NCI-H748 (cell line): ENCODE data around the gene PPP1R18.
A peak's percentile ranks its signal among the peaks of the same experiment; 100 is the strongest.
"Not testable (repeated sequence)": the region's sequence is repeated elsewhere in the genome, so short reads cannot be mapped to it uniquely, and the experiment has no call there.

Experiments
- DNase-seq: peaks from one replicate; lab custom pipeline; 2025; ENCODE audit not compliant: unreplicated experiment; lab: John Stamatoyannopoulos, UW

PPP1R18 gene

DNA sequence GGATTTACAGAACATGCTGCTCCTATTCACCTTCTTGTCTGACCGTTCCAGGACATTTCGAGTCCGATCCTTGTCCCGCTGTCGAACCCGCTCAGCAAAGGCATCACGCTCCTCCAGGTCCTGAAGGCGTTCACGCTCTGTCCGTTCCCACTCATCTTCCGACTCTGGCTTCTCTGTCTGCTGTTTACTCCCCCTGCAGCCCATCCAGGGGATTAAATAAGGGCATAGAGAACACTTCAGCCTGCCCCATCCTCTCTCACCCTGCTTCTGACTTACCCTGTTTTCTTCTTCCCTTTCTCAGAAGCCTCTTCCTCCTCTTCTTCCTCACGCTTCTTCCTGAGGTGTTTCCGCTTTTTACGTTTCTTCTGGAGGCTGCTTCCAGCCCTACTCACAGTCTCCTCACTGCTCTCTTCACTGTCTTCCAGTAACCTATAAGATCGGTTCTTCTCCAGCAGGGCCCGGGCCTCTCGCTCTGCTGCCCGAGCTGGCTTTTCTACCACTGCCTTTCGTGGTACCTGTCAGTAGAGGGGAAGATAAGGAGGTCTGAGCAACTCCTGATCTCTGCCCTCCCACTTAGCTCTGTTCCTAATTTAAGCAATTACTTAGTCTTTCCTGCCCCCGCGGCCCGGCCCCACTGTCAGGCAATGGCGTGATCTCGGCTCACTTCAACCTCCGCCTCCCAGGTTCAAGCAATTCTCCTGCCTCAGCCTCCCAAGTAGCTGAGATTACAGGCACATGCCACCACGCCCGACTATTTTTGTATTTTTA is 15.5 kb downstream of the PPP1R18 start:
- no peak for DNase-seq

GRCh38 chr6:30666300-30666699 is 20.1 kb downstream of the PPP1R18 start:
- DNase-seq, result not testable (repeated sequence)

GRCh38 chr6:30664994-30665767 is 21.3 kb downstream of the PPP1R18 start:
- DNase-seq, result no peak

- not testable (repeated sequence) for DNase-seq
These were observed 28.5 kb downstream of the PPP1R18 start for GRCh38 chr6:30657922-30658321.

- no peak for DNase-seq
These were observed 29.0 kb downstream of the PPP1R18 start for GRCh38 chr6:30657454-30657853.

DNA sequence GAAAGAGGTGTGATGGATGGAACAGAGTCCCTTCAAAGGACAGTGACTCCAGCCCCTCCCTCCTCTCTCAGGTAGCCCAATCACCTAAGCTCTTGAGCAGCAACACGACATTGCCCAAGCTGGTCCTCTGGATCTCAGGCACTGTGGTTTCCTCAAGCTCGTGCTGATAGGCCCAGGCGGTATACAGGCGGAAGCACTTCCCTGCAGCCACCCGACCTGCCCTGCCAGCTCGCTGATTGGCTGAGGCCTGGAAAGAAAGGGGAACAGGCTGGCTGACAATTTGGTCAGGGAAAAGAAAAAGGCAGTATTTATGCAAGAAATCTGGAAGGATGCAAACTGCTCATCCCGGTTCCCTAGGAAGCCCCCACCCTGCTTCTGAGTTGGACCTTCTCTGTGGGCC is 29.9 kb downstream of the PPP1R18 start:
- no peak for DNase-seq

DNA sequence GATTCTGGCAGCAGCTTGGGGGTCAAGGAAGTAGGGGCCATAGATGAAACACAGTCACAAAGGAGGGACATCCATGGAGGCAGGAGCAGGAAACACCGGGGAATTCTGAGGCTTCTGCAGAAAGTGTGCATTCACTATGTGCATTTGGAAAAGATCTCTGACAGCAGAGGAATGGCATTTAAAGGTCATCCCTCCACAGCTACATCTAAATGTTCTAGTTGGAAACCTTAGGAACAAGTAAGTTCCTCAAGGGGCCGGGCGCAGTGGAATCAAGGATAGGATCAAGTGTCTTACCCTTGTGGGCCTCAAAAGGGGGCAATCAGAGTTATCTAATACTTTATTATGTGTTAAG is 30.7 kb downstream of the PPP1R18 start:
- DNase-seq, result no peak

DNA sequence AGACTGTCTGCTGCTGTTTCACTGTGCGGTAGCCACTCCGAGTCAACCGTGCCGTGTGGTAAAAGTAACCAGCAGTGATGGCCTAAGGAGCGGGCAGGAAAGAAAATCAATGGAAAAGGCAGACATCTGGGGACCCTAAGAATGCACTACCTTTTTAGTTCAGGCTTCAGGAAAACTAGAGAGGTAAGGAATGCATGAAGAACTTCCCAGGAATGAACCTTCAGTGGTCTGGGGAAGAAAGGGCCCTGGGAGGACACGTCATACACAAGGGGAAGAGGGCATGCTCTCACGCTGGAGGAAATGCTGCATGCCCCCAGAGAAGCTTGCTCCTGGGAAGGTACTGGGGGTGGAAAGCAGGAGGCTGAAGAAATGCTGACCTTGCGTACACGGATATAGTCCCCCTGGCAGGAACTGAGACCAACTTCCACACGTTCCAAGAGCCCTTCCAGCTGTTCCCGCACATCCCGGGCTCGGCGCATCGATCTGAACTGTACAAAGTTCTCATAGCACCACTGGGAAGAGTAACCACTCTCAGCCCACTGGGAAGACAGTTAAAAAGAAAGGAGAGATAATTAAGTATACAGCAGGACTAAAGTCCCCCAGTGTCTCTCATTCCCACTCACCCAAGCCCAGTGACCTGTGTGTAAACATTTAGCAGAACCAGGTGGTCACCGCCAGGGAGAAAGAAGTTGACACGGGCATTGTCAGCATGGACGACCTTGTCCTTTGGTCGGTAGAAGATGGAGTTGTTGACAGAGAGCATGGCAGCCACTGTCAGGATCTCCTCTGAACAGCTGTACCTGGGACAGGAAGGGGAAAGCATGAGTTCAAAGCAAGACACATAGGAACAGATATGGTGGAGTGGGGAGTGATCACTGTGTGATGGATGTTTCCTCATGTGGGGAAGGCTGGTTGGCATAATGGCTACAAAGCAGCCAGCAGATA is 31.4 kb downstream of the PPP1R18 start:
- DNase-seq, result no peak

GRCh38 chr6:30651143-30651542 is 35.3 kb downstream of the PPP1R18 start:
- DNase-seq, result no peak

GRCh38 chr6:30647242-30648116 is 39.0 kb downstream of the PPP1R18 start:
- DNase-seq, result peak; percentile 95

DNA sequence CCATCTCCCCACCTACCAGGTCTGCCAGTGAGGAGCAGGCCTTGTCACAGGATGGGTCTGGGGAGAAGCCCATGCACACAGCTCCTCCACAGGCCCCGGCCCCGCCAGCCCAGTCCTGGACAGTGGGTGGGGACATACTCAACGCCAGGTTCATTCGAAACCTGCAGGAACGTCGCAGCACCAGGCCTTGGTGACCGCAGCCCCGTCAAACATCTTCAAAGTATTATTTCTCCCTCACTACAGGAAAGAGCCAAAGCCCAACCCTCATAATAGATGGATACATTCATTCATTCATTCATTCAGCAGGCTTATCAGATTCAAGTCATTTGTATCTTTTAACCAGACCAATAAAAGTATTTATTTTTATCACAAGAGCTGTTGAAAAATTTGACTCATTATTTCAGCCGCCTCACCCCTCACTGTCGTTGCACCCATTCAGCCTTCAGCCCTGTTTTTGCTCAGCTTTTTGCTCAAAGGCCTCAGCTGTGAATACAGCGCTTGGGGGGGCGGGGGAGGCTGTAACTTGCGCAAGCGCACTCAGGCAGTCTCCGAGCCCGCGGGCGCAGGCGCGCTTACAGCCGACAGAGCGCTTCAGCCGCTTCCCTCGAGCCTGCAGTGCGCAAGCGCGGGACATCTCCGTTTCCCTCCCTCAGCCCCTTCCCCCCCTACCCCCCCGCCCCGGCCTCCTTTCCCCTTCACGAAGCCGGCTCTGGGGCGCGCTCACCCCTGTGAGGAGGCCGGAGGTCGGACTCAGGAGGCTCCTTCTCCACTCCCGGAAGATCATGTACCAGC is 39.8 kb downstream of the PPP1R18 start, which contains the start of gene C6orf136:
Gene C6orf136, plus strand, starts transcription at position 684 of the 792 bp plus-strand sequence. Its CDS starts 99 bp downstream, at position 783.
- peak; percentile 97 for DNase-seq

- DNase-seq, result no peak
These were observed 40.5 kb downstream of the PPP1R18 start for GRCh38 chr6:30645989-30646388.

DNA sequence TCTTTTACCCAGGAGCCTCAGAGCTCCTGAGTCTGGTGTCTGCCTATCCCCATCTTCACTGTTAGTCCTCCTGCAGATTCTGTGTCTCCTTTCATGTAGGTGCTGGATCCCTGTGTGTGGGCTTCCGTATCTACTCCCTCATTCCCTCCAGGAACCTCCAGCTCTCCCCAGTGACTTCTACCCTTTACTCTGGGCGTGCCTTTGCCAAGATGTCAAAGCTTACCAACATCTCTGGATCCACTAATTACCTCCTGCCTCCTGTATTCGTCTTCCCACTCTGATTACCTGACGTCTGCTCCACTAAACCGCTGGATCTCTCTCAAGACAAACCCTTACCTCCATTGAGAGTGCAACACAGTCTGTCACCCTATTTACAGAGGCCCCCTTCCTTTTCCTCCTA is 41.7 kb downstream of the PPP1R18 start:
- DNase-seq, result no peak

GRCh38 chr6:30643656-30644055 is 42.8 kb downstream of the PPP1R18 start:
- no peak for DNase-seq

DNA sequence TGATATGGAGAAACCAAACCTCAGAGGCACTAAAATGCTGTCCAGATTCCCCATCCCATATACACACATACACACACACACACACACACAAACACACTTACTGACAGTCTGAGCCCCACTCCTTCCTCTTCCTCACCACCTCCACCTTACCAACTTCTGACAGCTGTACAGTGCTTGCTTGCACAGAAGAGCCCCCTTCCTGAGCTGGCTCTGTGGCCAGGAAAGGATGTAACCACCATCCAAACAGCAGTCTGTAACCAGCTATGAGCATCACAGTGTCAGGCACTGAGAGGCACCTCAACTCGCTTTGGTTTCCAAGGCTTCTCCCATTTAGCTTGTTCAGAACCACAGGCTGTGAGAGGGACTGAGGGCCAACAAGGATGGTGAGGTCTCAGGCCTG is 45.4 kb downstream of the PPP1R18 start:
- no peak for DNase-seq

DNA sequence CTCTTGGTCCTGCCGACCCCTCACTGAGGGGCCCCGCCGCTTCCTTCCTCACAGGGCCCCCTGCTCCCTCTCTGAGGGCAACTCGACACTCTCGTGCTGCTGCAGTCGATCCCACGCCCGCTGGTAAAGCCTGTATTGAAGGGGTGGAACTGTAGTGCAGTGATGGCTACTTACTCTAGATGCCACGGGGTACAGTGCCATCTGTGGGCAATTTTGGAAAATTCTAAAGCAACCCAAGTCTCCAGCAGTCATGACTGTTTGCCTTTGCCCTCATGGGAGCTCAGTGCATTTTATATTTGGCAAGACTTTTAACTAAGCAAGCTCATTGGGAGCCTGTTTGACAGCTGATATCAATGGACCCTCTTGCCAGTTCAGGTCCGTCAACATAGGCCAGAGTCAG is 46.0 kb downstream of the PPP1R18 start:
- DNase-seq, result no peak

- DNase-seq, result no peak
These were observed 50.6 kb downstream of the PPP1R18 start for GRCh38 chr6:30635834-30636233.

GRCh38 chr6:30626484-30627366 is 59.7 kb downstream of the PPP1R18 start, which contains the start of gene ATAT1:
TSS of gene ATAT1 (plus strand) at chr6:30626874.
- peak; percentile 93 for DNase-seq
